Uterus (tissue), 2 donors: Measurements from ENCODE around the gene KCNQ5.

Experiments
- CTCF ChIP-seq, 4 experiments: fragments of 200-600 bp in 2 of 4; fragments of 450-650 bp in 2 of 4; sonication (generic) in 2 of 4; IDR thresholded peaks; one replicate each; pipeline ENCODE4 v1.5.1; 2016 to 2019; ENCODE audit warnings: antibody characterized with exemption in 4 of 4, mild to moderate bottlenecking in 2 of 4, moderate library complexity in 1 of 4
- POLR2A ChIP-seq, 2 donors: fragments of 450-650 bp; IDR thresholded peaks; one replicate each; pipeline ENCODE4 v1.6.1; 2016; ENCODE audit warnings: antibody characterized with exemption in 2 of 2, mild to moderate bottlenecking in 1 of 2, moderate library complexity in 1 of 2

- TF ChIP-seq POLR2A (IDR thresholded peaks at IDR 0.05) (no peak), CTCF (IDR thresholded peaks at IDR 0.05) (no peak)
Measured at GRCh38 chr6:72841195-72841594, 219.3 kb downstream of the KCNQ5 start.
